Neutrophil (primary cell): ENCODE measurements around the gene KIAA2012.

Experiments used
- H3K27ac ChIP-seq: fragments of 200-600 bp; sonication (generic); 2 replicates; pipeline ENCODE4 v1.5.1; 2016; ENCODE audit warnings: mild to moderate bottlenecking, moderate library complexity
- H3K27me3 ChIP-seq: fragments of 200-600 bp; sonication (generic); 2 replicates; pipeline ENCODE4 v1.6.0; 2016; ENCODE audit warnings: mild to moderate bottlenecking
- H3K36me3 ChIP-seq: fragments of 200-600 bp; sonication (generic); 2 replicates; pipeline ENCODE4 v1.5.1; 2017
- H3K4me1 ChIP-seq, 2 experiments: fragments of 200-600 bp in 1 of 2; sonication (generic) in 1 of 2; 1 replicate in 1 of 2; 2 replicates in 1 of 2; pipeline versions ENCODE4 v1.5.1 to v1.6.1; 2013 to 2016; ENCODE audit warnings: low read depth in 1 of 2, low read length in 1 of 2, mild to moderate bottlenecking in 1 of 2, moderate library complexity in 1 of 2; ENCODE audit not compliant: control insufficient read depth in 1 of 2, insufficient read depth in 1 of 2
- H3K4me3 ChIP-seq, 2 experiments: fragments of 200-600 bp in 1 of 2; sonication (generic) in 1 of 2; 1 replicate in 1 of 2; 2 replicates in 1 of 2; pipeline ENCODE4 v1.5.1; 2013 to 2016; ENCODE audit warnings: low read depth in 1 of 2, low read length in 1 of 2, mild to moderate bottlenecking in 1 of 2, moderate library complexity in 1 of 2
- H3K9me3 ChIP-seq: fragments of 200-600 bp; sonication (generic); 2 replicates; pipeline ENCODE4 v1.5.1; 2016
- CTCF ChIP-seq: fragments of 200-600 bp; sonication (generic); IDR thresholded peaks from 2 replicates; pipeline ENCODE4 v1.5.1; 2016; ENCODE audit warnings: antibody characterized with exemption

Gene KIAA2012

GRCh38 chr2:202064171-202064880, 8.7 kb upstream of the KIAA2012 start:
- no peak overlapping the region for H3K4me3 ChIP-seq
- H3K36me3 ChIP-seq = no peaks in the 10 kb centered on the region
- H3K9me3 ChIP-seq = no peaks in the 10 kb centered on the region
- no peaks in the 10 kb centered on the region for H3K27me3 ChIP-seq
- no peak overlapping the region for H3K27ac ChIP-seq
- no peak for TF ChIP-seq CTCF
- H3K4me1 ChIP-seq = no peaks in the 10 kb centered on the region

- no peak overlapping the region for H3K27ac ChIP-seq
- no peaks in the 10 kb centered on the region for H3K36me3 ChIP-seq
- H3K4me1 ChIP-seq = no peaks in the 10 kb centered on the region
- H3K4me3 ChIP-seq = no peak overlapping the region
- H3K9me3 ChIP-seq = no peaks in the 10 kb centered on the region
- TF ChIP-seq CTCF = no peak
- H3K27me3 ChIP-seq = no peaks in the 10 kb centered on the region
Measured at GRCh38 chr2:202064881-202065230, 8.2 kb upstream of the KIAA2012 start.

- no peak for TF ChIP-seq CTCF
- Histone ChIP-seq H3K27ac (no peak overlapping the region), H3K27me3 (no peaks in the 10 kb centered on the region), H3K9me3 (no peaks in the 10 kb centered on the region), H3K4me3 (no peak overlapping the region), H3K4me1 (no peaks in the 10 kb centered on the region), H3K36me3 (no peaks in the 10 kb centered on the region)
Measured at GRCh38 chr2:202065876-202066275, 7.2 kb upstream of the KIAA2012 start.

- Histone ChIP-seq H3K36me3 (no peaks in the 10 kb centered on the region), H3K4me1 (no peaks in the 10 kb centered on the region), H3K9me3 (no peaks in the 10 kb centered on the region), H3K27me3 (no peaks in the 10 kb centered on the region), H3K27ac (no peak overlapping the region), H3K4me3 (no peak overlapping the region)
- no peak for TF ChIP-seq CTCF
Measured at GRCh38 chr2:202066875-202067274, 6.2 kb upstream of the KIAA2012 start.

- Histone ChIP-seq H3K9me3 (no peaks in the 10 kb centered on the region), H3K27me3 (no peaks in the 10 kb centered on the region), H3K4me1 (no peaks in the 10 kb centered on the region), H3K4me3 (no peak overlapping the region), H3K36me3 (no peaks in the 10 kb centered on the region), H3K27ac (no peak overlapping the region)
- TF ChIP-seq CTCF = no peak
Measured at GRCh38 chr2:202067589-202067988, 5.5 kb upstream of the KIAA2012 start.
